Activated CD8-positive, alpha-beta T cell treated with anti-CD3 and anti-CD28 coated beads for 36 hours (primary cell): ENCODE data around the gene MIOX. TPM values are rescaled to one million over a fixed set of nuclear protein-coding genes. Genes with fewer than 3 reads are reported as not detected.

Experiments used
- ATAC-seq: fragments of 200-7000 bp; cut with Tn5 transposase; one replicate; pipeline ENCODE4 v1.10.0; 2021; ENCODE audit warnings: mild to moderate bottlenecking, moderate library complexity
- CTCF ChIA-PET: fragments of 350-600 bp; sonication (Branson Sonifier 250); formaldehyde crosslinking; loops from one replicate; lab custom pipeline; 2021; ENCODE audit warnings: antibody characterized with exemption; lab: Charles Lee
- POLR2A ChIA-PET: fragments of 350-600 bp; sonication (Branson Sonifier 250); formaldehyde crosslinking; loops from one replicate; lab custom pipeline; 2021; ENCODE audit warnings: antibody characterized with exemption; lab: Charles Lee
- DNase-seq: peaks from one replicate; pipeline ENCODE4 v3.0.0-alpha.2; 2020
- H3K27ac Mint-ChIP-seq: one replicate; pipeline ENCODE4 v1.8.0; 2021; ENCODE audit warnings: mild to moderate bottlenecking, mixed read lengths
- H3K27me3 Mint-ChIP-seq: one replicate; pipeline ENCODE4 v1.8.0; 2021; ENCODE audit warnings: mixed read lengths
- H3K36me3 Mint-ChIP-seq: one replicate; pipeline ENCODE4 v1.8.0; 2021; ENCODE audit warnings: low read depth, mixed read lengths
- H3K4me1 Mint-ChIP-seq: one replicate; pipeline ENCODE4 v1.8.0; 2021; ENCODE audit warnings: low read depth, mixed read lengths
- H3K4me3 Mint-ChIP-seq: one replicate; pipeline ENCODE4 v1.8.0; 2021; ENCODE audit warnings: mild to moderate bottlenecking, moderate library complexity, mixed read lengths
- H3K9me3 Mint-ChIP-seq: one replicate; pipeline ENCODE4 v1.8.0; 2021; ENCODE audit warnings: mixed read lengths
- intact Hi-C: fragments of 100-400 bp; cut with micrococcal nuclease; formaldehyde crosslinking; loops from one replicate; pipeline ENCODE4 v1.10.0; 2022
- total RNA-seq, 2 experiments: library from RNA; stranded (reverse); gene quantifications; one replicate each; pipeline ENCODE4 v1.2.3, GENCODE V29; 2021
- TF ChIP-seq, protein P1 (sequence below): fragments of 200-600 bp; IDR thresholded peaks from one replicate; pipeline ENCODE4 v1.8.0; 2022; ENCODE audit warnings: antibody characterized with exemption, mild to moderate bottlenecking

The MIOX gene
- total RNA-seq, 2 experiments from 2014 or later = 0.29 TPM; not detected in 1

DNA sequence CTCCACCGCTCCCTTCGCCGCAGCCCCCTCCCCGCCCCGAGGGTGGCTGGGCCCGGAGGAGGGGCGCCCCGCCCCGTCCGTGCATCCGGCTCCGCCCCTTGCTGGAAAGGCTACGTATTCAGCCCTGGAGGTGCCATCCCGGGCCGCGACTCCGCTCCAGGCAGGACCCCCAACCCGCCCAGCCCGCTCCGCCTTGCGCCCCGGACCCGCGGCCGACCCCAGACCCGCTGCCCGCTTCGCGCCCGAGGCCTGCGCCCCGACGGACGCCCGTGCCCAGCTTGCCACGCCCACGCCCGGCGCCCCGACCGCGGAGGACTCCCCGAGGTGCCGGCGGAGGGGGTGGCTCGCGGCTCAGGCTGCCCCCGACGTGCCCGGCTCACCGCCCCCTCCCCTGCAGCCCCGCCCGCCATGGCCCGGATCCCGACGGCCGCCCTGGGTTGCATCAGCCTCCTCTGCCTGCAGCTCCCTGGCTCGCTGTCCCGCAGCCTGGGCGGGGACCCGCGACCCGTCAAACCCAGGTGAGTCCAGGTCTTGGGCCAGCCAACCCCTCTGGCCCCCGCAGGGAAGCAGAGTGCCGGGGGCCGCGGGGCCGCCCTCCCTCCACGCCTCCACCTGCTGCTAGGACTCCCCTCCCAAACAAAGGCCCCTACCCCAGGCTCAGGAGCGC lies 5.1 kb upstream of the MIOX start, which contains the start of gene ADM2:
Gene ADM2 (plus strand): TSS at position 104 of the 667 bp plus-strand sequence. CDS start 305 bp downstream, at position 409.
- TF ChIP-seq, protein P1, sequence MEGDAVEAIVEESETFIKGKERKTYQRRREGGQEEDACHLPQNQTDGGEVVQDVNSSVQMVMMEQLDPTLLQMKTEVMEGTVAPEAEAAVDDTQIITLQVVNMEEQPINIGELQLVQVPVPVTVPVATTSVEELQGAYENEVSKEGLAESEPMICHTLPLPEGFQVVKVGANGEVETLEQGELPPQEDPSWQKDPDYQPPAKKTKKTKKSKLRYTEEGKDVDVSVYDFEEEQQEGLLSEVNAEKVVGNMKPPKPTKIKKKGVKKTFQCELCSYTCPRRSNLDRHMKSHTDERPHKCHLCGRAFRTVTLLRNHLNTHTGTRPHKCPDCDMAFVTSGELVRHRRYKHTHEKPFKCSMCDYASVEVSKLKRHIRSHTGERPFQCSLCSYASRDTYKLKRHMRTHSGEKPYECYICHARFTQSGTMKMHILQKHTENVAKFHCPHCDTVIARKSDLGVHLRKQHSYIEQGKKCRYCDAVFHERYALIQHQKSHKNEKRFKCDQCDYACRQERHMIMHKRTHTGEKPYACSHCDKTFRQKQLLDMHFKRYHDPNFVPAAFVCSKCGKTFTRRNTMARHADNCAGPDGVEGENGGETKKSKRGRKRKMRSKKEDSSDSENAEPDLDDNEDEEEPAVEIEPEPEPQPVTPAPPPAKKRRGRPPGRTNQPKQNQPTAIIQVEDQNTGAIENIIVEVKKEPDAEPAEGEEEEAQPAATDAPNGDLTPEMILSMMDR = no peak
- Mint-ChIP-seq H3K36me3 (no peaks in the 10 kb centered on the region), H3K27me3 (peaks cover 6% of the 10 kb centered on the region), H3K9me3 (no peaks in the 10 kb centered on the region), H3K4me1 (peaks cover 3% of the 10 kb centered on the region), H3K27ac (peak within 1 kb of the TSS; percentile 63), H3K4me3 (peak within 1 kb of the TSS; percentile 79)
- ChIA-PET CTCF (interaction anchor here (0.8 to 1.0 kb wide), 2 partner anchors 16 to 17 kb away, joined by 3 to 5 read pairs; no protein-coding TSS in a partner anchor), POLR2A (interaction anchor here (0.7 to 1.7 kb wide), 2 partner anchors 13 to 44 kb away, joined by 3 to 4 read pairs; partner anchors contain the start of gene SCO2)
- DNase-seq = peak; percentile 71
- intact Hi-C loops = no loop called here
- ATAC-seq = peak; percentile 83

DNA sequence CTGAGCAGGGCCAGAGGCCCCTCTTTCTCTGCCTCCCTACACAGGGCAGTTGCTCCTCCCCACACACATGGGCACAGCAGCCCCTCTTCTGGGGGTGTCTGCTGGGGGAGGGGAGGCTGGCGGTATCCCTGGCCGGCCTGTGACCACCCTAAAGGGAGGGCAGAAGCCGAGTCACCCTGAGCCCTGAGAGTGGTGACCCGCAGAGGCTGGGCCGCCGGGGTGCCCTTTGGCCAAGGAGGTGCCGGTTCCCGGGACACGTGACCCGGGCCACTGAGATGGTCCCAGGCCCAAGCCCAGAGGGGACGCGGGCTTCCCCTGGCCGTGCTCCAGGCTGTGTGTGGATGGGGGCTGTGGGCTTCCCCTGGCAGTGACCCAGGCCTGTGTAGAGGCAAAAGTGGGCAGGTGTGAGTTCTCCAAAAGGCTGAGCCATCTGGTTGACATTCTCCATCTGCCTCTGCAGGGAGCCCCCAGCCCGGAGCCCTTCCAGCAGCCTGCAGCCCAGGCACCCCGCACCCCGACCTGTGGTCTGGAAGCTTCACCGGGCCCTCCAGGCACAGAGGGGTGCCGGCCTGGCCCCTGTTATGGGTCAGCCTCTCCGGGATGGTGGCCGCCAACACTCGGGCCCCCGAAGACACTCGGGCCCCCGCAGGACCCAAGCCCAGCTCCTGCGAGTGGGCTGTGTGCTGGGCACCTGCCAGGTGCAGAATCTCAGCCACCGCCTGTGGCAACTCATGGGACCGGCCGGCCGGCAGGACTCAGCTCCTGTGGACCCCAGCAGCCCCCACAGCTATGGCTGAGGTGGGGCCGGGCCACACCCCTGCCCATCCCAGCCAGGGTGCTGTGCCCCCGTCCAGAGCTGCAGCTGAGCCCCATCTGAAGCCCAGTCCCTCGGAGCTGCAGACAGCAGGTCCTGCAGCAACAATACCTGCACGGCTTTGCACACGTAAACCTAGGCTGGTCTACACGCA lies 4.3 kb upstream of the MIOX start:
- Mint-ChIP-seq H3K4me1 (peaks cover 3% of the 10 kb centered on the region), H3K9me3 (no peaks in the 10 kb centered on the region), H3K4me3 (peak overlapping the region; percentile 79), H3K27me3 (peaks cover 6% of the 10 kb centered on the region), H3K27ac (peak overlapping the region; percentile 63), H3K36me3 (no peaks in the 10 kb centered on the region)
- CTCF ChIA-PET = interaction anchor here (0.8 to 1.0 kb wide), 3 partner anchors 10 to 16 kb away, joined by 3 to 5 read pairs (median 3); no protein-coding TSS in a partner anchor
- TF ChIP-seq, protein P1 = no peak
- ATAC-seq (peak; percentile 15), DNase-seq (no peak)
- intact Hi-C loops = no loop called here
- POLR2A ChIA-PET = interaction anchor here (1.7 to 3.3 kb wide), 2 partner anchors 9 to 13 kb away, joined by 4 to 11 read pairs; no protein-coding TSS in a partner anchor

DNA sequence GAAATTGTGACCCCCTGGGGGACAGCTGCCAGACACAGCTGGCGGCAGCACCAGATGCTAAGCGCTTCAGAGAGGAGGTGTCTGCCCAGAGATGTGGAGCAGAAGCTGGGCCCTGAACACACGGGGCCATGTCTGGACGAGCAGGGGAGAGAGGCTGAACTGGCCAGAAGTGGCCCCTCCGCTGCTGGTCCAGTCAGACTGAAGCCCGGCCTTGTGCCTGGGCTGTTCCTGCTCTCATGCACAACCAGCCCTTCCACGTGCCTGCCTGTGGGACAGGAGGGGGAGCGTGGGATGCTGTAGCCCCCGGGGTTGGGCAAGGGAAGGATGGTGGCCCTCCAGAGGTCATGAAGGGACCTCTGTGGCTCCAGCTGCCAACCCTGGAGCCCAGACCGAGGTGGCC lies 3.6 kb upstream of the MIOX start:
- intact Hi-C loops = no loop called here
- DNase-seq (no peak), ATAC-seq (no peak)
- Mint-ChIP-seq H3K27me3 (peaks cover 6% of the 10 kb centered on the region), H3K27ac (no peak overlapping the region), H3K9me3 (no peaks in the 10 kb centered on the region), H3K4me3 (peak overlapping the region; percentile 19), H3K4me1 (peaks cover 3% of the 10 kb centered on the region), H3K36me3 (no peaks in the 10 kb centered on the region)
- POLR2A ChIA-PET = interaction anchor here (0.6 to 3.3 kb wide), 3 partner anchors 8 to 14 kb away, joined by 4 to 11 read pairs (median 4); no protein-coding TSS in a partner anchor
- CTCF ChIA-PET = interaction anchor here (0.8 kb wide), 1 partner anchor 11 kb away, joined by 3 read pairs; no protein-coding TSS in a partner anchor
- TF ChIP-seq, protein P1 = no peak

DNA sequence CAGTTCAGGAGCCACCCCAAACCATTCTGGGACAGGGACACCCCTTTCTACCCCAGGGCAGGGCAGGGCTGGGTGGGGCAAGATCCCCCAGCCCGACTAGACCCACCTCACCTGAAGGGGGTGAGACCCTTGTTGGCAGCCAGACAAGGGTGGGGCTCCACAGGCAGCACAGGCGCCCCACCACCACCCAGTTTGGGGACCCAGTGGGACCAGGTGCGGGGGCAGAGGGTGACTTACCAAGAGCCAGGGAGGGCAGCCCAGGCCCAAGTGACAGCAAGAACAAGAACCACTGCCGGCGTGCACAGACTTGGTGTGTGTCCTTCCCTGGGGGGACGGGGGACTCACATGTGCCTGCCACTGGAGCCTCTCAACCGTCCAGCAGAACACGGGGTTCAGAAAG lies 3.1 kb upstream of the MIOX start:
- no peak for DNase-seq
- Mint-ChIP-seq H3K9me3 (no peaks in the 10 kb centered on the region), H3K36me3 (no peaks in the 10 kb centered on the region), H3K27ac (no peak overlapping the region), H3K4me1 (peaks cover 3% of the 10 kb centered on the region), H3K4me3 (no peak overlapping the region), H3K27me3 (peaks cover 6% of the 10 kb centered on the region)
- CTCF ChIA-PET = interaction anchor here (0.7 kb wide), 1 partner anchor 142 kb away, joined by 3 read pairs; no protein-coding TSS in a partner anchor
- intact Hi-C loops = no loop called here
- POLR2A ChIA-PET = interaction anchor here (0.6 to 3.3 kb wide), 3 partner anchors 7 to 16 kb away, joined by 4 to 11 read pairs (median 5); no protein-coding TSS in a partner anchor
- TF ChIP-seq, protein P1 = no peak
- ATAC-seq = no peak
